GDM1 (cell line): ENCODE measurements around the gene PAQR3.
A peak's percentile ranks its signal among the peaks of the same experiment; 100 is the strongest.
"Not testable (repeated sequence)": the region's sequence is repeated elsewhere in the genome, so short reads cannot be mapped to it uniquely, and the experiment has no call there.

ENCODE experiments used
- DNase-seq: peaks from one replicate; lab custom pipeline; 2025; lab: John Stamatoyannopoulos, UW

The PAQR3 gene

DNA sequence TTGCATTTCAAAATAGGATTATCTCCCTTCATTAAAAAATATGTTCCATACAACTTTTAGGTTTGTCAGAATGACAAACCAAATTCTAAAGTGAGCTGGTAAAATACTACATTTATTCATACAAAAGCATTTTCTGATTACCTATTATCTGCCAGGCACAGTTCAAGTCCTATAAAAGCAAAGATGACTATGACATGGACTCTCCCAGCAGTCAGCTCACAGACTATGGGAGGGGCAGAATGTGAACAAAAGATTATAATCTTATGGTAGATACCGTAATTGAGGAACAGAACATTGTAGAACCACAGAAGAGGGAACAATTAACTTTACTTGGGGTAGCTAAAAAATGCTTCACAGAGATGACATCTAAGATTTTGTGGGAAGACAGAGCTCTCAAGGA is 12.4 kb downstream of the PAQR3 start:
- no peak for DNase-seq

DNA sequence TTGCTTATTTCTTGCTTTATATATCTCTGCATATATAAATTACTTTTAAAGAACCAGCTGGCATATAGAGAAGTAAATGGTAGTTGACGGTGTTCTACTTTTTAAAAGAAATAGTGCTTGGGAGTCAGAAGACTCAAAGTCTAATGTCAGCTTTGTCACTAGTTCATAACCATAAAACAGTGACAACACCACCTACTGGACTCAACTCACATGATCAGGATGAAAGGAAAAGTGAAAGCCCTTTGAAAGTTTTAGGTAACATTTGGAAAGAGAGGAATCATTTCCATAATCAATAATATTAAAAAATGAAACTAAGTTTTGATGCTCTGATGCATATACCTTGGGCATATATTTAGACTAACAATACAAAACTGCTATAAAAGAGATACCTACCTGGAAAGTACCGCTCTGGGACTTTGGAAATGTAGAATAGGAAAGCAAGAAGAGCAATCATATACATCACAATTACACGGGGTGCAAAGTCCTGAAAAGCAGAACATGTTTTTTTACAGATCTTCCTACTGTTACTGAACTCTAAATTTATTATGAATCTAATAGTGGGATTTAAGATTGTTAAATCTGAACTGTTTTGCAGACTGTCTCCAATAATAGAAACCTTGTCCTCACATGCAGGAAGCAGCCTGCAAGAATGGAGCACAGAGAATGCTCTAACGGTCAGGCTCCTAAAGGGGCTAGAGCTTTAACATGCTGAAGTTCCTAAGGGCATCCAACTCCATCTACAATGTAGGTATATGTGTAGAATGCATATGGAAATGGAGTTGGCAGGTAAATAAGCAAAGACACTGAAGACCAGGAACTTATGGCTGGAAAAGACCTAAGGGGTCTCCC is 15.6 kb downstream of the PAQR3 start:
- DNase-seq = no peak

DNA sequence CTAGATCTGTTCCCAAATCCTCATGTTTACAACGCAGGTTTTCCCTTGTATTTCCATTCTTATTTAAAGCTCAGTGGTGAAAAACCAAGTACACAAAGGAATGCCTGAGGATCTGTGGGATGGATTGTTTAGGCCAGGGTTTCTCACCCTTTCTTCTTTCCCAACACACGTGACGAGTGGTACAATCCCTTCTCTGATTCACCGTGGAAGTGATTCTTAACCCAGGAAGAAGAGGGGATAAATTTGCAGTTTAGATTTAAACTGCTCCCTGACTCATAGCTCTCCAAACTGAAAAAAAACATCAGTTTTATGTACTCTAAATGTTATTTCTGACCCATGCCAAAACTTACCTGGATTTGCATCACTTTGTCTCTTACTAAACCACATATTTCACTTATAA is 17.0 kb downstream of the PAQR3 start:
- DNase-seq = no peak

DNA sequence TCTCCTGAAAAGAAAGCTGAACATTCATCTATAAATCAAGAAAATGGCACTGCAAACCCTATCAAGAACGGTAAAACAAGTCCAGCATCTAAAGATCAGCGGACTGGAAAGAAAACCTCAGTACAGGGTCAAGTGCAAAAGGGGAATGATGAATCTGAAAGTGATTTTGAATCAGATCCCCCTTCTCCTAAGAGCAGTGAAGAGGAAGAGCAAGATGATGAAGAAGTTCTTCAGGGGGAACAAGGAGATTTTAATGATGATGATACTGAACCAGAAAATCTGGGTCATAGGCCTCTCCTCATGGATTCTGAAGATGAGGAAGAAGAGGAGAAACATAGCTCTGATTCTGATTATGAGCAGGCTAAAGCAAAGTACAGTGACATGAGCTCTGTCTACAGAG is 28.6 kb downstream of the PAQR3 start:
- no peak for DNase-seq

DNA sequence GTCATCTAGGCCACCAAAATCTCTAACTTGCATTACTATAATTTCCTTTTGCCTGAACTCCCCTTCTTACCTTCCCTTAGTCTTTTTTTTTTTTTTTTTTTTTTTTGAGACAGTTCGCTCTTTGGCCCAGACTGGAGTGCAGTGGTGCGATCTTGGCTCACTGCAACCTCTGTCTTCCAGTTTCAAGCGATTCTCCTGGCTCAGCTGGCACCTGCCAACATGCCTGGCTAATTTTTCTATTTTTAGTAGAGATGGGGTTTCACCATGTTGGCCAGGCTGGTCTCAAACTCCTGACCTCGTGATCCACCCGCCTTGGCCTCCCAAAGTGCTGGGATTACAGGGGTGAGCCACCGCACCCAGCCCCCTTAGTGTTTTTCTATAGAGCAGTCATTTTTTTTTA is 30.3 kb downstream of the PAQR3 start:
- not testable (repeated sequence) for DNase-seq

DNA sequence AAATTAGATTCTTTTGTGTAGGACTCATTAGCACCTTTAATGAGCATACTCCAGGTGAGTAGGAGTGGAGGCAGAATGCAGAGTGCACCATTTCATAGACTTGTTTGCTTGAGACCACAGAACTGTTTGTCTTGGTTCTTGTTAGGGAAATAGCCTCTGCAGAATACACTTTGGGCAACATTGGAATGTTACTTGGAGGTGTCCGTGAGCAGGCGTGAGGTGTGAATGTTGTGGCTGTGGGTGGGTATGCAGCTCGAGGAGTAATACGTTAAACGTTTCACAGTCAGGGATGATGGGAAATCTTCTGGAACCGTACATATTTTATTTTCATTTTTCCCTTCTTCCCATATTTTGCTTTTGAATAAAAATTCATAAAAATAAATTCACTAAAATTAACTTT is 31.6 kb downstream of the PAQR3 start:
- DNase-seq = no peak

DNA sequence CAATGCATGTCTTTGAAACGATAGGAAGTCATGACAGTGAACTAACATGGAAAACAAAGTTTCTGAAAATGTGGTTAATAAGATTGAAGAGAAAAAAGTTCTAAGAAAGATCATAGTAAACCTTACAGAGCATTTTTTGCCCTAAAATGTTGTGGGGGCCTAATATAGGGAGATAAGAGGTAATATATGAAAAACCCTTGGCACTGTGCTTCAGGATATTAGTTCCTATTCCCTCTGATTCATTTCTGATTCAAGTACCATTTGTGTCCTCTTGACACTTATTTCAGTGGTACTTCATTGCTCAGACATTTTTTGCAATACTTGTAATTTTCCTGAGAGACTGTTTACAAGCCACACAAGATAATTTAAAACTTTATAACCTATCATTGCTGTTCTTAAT is 35.1 kb downstream of the PAQR3 start:
- DNase-seq = no peak

DNA sequence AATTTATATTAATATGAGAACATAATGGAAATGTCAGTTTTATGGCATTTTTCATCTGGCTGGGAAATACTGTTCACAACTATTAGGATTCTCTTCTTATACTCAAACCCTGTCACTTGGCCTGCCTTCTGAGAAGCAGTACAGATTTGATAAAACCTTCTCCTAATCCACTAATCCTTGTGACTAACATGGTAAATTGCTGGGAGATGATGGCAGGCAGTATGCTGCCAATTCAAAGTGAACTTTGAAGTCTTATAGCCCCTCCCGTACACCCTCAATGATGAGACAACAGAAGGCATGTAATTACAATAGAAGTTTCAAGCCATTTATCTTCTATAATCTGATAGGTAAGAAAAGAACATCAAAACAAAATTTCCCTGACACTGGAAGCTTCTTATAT is 36.9 kb downstream of the PAQR3 start:
- no peak for DNase-seq

DNA sequence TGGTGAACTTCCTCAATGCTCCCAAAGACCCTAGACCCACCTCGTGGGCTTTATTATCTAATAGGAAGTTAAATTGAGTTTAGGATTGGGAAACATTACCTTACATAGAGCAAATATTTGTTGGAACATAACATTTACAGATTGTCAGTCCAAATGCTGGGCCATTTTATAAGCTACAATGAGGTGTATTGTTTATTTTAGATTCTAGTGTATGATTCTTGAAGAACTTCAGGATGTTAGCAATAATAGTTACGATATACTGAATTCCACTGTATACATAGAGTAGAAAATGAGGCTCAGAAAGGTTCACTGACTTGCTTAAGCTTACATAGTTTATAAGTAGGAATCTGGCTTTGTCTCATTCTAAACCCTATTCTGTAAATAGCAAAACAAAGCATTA is 37.4 kb downstream of the PAQR3 start:
- no peak for DNase-seq

DNA sequence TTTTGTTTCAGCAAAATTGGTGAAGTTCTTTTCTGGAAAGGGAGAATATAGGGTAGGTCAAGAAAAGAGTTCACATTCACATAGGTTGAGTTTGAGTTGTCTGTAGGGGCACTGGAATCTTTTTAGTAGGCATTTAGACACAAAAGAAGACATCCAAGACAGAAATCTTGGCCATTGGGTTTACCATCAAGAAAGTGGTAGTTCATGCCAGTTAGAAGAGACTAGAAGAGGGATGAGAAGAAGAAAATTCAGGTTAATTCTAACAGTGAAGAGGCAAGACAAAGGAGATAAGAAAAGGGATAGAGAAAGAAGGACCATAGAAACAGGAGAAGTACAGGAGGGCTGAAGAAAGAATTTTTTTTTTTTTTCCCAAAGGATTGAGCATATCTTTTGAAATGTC is 39.9 kb downstream of the PAQR3 start:
- no peak for DNase-seq

DNA sequence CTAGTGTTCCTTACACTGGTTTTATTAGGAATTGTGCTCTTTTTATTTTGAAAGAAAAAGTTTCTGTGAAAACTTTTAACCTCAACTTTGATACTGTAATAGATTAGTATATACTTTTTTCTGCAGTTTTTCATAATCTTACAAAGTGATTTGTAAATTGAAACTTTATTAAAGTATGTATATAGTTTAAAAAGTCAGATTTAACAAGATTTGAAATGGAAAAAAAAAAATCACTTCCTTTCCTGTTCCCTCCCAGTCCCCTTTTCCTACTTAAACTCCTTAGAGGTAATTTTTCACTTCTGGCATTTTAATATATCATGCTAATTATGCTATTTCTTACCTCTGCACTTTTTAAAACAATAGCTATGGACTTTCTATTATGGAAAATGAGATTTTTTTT is 49.3 kb downstream of the PAQR3 start:
- no peak for DNase-seq

DNA sequence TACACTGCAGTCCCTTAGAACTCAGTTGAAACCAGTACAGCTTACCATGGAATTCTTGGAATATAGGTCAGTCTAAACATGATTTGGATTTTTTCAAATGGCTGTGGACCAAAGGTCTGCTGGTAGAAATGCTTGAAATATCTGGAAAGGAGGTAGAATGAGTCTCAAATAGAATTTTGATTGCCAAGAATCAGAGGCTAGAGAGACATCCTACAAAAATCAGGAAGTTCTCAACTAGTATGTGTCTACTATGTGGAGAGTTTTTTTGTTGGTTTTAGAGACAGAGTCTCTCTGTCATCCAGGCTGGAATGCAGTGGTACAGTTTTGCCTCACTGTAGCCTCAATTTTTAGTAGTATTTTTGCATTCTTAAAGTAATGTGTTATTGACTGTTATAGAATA is 53.6 kb downstream of the PAQR3 start:
- no peak for DNase-seq

DNA sequence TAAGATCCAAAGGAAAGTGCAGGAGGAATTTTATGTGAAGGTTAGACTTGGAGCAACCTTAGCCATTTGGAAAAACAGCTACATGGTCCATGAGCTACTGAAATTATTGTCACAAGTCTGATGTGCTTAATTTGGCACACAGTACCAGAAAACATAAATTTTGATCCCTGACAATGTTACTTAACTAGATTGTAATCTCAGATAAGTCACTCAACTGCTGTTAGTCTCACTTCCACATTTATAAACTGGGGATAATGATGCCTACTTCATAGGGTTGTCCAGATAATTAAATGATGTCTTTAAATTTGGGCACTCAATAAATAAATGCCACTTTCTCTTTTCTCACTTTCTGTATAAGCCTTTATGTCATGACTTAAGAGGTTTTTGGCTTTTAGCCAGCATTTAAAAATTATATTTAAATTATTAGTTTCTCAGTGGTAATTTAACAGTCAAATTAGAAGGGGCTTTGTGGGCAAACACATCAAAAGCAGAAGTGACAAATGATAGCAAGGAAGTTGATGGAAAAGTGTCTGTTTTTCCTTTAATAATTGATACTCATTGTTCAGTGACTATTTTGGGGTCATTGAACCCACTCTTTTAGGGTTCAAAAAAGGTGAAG is 58.3 kb downstream of the PAQR3 start:
- no peak for DNase-seq

DNA sequence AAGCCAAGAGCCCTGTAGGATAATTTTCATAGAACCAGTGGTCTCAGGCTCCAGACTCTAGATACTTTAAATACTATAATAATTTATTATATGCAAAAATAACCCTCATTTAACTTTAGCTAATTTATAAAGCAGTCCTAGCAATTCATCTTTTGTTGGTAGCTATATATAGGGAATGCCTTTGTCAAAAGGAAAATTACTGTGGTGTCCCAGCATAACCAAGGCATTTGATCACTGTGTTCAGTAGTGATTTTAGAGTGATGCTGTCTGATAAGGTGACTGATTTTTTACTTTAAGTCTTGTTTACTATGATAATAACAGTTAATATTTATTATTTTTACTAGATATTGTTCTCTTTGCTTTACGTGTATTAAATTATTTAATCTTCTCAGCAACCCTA is 61.2 kb downstream of the PAQR3 start:
- DNase-seq = no peak

DNA sequence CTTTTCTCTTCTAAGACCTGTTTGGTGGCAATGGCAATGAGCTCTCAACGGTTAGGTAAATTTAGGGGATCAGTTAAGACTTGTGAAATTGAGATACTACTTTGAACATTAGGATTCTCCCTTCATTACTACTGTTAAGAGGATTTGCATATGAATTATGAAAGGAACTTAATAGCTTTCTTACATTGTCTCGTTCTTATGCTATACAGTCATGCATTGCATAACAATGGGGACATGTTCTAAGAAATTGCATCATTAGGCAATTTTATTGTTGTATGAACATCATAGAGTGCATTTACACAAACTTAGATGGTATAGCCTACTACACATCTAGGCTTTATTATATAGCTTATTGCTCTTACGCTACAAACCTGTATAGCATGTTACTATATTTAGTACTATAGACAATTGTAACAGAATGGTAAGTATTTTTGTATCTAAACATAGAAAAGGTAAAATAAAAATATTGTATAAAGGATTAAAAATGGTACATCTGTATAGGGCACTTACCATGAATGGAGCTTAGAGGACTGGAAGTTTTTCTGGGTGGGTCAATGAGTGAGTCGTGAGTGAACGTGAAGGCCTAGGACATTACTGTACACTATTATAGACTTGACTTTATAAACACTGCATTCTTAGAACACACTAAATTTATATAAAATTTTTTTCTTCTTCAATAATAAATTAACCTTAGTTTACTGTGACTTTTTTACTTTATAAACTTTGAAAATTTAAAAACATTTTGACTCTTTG is 62.5 kb downstream of the PAQR3 start:
- no peak for DNase-seq

DNA sequence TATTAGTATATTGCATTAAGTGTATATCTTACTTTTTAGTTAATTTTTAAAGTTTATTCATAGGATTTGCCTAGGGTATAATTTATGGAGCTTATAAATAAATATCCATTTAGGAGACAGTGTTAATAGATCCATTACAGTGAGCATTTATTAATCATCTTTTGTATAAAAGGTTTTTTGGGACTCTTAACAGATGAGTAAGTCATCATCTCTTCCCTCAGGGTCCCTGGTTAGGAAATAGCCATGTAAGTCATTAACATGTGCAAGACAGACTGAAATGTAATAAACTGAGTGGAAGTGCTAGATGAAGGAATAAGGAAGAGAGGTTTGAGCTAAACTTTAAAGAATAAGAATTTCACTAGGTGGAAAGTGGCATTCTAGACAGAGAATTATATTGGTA is 69.2 kb downstream of the PAQR3 start:
- DNase-seq = no peak

DNA sequence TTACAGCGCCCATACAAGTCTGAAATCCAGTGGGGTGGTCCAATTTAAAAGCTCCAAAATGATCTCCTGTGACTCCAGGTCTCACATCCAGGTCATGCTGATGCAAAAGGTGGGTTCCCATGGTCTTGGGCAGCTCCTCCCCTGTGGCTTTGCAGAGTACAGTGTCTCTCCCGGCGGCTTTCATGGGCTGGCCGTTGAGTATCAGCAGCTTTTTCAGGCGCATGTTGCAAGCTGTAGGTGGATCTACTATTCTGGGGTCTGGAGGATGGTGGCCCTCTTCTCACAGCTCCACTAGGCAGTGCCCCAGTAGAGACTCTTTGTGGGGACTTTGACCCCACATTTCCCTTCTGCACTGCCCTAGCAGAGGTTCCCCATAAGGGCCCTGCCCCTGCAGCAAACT is 70.5 kb downstream of the PAQR3 start:
- not testable (repeated sequence) for DNase-seq

DNA sequence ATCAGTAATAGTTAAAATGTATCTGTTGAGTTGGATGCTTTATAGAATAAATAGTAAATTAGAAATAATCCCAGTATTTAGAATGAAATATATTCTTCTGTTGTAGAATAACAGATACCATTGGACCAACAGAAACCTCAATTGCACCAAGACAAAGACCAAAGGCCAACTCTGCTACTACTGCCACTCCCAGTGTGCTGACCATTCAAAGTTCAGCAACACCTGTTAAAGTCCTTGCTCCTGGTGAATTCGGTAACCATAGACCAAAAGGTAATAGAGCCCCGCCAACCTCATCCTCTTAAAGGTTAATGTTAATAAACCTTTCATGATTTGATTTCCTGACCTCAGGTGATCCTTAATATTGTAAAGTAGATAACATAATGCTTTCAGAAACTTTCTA is 73.8 kb downstream of the PAQR3 start:
- no peak for DNase-seq

DNA sequence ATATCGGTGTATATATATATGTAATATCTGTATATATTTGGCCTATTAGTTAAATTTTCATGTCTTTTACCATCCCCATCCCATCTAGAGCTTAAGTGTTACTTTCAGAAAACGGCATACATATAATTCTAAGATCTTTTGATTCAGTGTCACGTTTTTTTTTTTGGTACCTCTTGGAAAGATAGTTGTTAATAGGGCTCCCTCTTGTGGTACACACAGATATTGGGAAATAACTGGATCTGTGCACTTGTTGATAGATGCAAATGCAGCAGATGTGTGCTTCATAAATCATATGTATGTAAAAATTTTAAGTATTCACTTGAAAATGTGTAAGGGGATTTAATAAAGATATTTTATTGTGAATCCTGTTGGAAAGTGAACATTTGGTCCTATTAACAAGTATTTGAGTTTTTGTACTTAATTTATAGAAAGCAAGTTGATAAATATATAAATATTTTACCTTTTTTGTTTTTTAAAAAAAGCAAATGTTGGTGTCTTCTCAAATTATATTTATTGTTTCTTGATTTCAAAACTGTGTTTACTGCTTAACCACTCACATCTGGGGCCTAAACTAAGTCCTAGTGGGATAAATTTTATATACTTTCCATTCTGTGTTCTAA is 74.7 kb downstream of the PAQR3 start:
- peak; percentile 58 for DNase-seq

DNA sequence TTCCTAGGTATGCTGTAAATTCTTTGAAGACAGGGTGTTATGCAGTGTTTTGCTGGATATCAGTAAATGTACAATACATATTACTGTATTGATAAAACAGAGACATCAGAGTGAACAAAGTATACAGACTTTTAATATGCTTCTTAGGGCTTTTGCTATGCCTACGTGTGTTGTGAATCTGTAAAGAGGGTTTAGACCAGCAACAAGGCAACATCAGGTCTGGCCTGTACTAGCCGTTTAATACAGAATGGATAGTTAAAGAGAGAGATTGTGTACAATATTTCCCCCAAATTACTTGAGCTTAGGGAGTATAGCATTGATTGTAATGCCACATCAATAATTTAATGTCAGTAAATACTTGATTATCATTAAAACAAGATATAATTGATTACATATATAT is 75.2 kb downstream of the PAQR3 start:
- no peak for DNase-seq

DNA sequence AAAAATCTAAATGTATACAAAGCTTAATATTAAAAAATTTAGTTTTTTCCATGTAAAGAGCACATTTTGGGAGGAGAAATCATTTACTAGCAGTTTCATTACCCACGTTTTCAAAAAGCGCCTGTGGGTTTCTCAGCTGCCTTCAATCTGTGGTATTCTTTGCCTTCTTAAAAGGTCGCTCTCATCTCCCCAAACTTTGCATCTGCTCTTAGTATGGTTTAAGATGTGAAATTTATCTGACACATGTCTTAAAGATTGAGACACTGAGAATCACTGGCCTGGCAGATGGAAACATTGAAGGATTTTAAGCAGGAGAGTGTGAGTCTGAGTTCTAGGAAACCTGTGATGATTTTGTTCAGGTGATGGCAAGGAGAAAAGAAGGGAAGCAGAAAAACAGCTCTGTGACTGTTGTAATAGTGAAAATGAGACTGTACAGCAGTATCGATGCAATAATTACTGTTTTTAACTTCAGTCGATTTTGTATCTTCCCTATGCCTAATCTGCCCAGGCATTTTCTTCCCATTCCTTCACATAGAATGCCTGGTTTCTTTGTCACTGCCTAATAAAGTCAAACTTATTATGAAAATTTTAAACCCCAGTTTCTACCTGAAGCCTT is 75.9 kb downstream of the PAQR3 start:
- DNase-seq = no peak

DNA sequence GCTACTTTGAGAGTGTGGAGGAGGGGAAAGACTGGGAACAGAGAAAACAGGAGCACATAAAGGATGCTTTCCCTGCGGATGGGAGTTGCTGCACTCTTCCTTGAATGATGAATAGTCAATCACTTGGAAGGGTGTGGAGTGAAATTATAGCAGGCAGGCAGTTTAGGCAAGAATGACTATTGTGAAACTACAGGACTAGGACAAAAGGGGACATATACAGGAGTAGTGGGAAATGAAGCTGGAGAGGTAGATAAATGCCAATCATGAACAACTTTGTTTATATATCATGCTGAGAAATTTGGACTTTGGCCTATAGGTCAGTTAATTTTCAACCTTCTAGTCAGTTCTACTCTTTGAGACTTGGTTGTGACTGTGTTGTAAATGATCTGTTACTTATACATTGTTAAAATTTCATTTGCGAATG is 76.9 kb downstream of the PAQR3 start:
- DNase-seq = no peak
